SH-SY5Y (cell line): ENCODE measurements around the gene ARFGAP1.

Experiments
- GATA2 ChIP-seq: IDR thresholded peaks from 2 replicates; pipeline ENCODE4 v1.6.1; 2011; ENCODE audit warnings: mild to moderate bottlenecking, low read depth, low read length
- GATA3 ChIP-seq: IDR thresholded peaks from 2 replicates; pipeline ENCODE4 v1.6.1; 2011; ENCODE audit warnings: low read depth, mild to moderate bottlenecking, low read length, moderate library complexity

ARFGAP1 gene

DNA sequence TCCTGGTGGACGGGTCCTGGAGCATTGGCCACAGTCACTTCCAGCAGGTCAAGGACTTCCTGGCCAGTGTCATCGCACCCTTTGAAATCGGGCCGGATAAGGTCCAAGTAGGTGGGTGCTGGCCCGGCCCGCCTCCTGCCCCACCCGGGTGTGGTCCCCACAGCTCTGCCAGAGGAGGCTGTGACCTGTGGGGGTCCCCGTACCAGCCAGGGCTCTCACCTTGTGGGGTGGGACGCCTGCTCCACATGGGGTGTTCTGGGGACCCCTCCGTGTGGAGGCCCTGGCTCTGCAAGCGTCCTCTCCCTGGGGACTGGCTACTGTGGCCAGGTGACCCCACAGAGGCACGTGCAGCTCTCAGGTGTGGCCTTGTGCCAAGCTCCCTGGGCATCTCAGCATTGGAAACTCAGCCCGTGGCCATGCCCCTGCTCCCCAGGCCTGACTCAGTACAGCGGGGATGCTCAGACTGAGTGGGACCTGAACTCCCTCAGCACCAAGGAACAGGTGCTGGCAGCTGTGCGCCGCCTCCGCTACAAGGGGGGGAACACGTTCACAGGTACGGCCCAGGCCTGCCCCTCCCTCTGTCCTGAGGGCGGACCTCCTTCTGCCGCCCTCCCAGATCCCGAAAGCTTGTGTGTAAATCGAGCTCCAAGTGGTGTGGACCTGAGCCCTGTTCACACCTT lies 35.1 kb downstream of the ARFGAP1 start:
- TF ChIP-seq GATA2 (no peak), GATA3 (no peak)

DNA sequence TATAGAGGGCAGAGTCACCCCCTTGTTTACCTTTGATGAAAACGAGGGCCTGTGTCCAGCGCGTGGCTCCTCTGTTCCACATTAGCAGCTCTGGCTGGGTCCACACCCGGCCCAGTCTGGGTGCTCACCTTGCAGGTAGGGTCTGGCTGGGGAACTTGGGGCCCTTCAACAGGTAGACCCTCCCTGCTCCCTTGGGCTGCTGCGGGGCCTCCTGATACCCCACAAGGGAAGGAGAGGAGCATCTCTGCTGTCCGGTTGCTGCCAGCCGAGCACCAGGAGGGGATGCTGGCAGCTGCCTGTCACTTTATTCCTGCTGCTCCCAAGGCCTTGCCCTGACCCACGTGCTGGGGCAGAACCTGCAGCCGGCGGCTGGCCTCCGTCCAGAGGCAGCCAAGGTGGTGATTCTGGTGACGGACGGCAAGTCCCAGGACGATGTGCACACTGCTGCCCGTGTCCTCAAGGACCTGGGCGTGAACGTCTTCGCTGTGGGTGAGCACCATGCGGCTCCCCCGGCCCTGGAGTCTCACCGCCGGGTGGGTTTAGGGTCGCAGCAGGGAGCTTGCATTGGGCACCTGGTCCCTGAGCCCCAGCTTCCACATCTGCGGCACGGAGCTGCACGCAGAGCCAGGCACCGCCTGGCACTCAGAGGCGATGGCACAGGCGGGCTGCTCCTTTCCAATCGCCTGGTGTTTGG lies 35.8 kb downstream of the ARFGAP1 start:
- no peak for TF ChIP-seq GATA2
- no peak for TF ChIP-seq GATA3

DNA sequence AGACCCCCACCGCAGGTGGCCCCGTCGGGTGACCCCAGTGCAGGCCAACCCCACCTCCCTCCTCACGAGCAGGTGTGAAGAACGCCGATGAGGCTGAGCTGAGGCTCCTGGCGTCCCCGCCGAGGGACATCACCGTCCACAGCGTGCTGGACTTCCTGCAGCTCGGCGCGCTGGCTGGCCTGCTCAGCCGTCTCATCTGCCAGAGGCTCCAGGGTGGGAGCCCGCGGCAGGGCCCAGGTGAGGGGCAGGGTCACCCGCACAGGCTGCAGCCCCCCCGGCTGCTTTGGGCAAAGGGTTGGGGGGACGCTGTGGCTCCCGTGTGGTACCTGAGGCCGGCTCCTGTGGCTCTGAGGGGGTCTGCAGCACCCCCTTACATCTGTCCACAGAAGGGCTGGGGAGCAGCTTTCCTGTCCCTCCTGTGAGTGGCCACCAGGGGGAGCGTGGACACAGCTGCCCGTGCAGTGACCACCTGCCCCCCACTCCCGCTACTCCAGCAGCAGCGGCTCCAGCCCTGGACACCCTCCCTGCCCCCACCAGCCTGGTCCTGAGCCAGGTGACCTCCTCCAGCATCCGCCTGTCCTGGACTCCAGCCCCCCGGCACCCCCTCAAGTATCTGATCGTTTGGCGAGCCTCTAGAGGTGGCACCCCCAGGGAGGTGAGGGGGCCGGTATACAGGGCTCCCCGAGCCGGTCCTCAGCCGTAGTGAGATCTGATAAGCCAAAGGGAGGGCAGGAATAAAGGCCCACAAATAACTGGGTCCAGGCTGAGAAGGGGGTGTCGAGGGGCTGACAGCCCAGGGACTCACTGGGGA lies 36.9 kb downstream of the ARFGAP1 start:
- TF ChIP-seq GATA2 (no peak), GATA3 (no peak)

DNA sequence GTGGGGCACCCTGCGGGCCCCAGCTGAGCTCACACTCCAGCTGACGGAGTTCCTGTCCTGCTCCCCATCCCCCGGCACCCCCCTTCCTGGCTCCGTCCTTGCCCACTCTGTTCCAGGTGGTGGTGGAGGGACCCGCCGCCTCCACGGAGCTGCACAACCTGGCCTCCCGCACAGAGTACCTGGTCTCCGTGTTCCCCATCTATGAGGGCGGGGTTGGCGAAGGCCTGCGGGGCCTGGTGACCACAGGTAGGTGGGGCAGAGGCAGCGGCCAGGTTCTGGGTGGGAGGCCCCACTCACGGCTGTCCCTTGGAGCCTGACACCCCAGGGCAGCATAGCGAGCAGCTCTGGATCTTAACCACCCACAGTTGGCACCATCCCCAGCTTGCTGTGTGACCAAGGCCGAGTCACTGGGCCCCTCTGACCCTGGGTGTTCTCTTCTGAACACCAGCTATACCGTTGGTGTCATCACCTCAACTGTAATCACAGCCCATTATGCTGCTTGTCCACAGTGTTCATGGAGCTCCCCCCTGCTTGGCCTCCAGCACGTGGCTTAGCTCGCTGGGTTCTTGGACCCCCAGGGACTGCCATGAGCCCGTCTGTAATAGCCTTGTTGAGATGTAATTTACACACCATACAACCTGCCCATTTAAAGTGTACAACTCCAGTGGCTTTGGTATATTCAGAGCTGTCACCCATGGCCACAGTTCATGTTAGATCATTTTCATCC lies 37.8 kb downstream of the ARFGAP1 start:
- TF ChIP-seq GATA3 (no peak), GATA2 (no peak)

DNA sequence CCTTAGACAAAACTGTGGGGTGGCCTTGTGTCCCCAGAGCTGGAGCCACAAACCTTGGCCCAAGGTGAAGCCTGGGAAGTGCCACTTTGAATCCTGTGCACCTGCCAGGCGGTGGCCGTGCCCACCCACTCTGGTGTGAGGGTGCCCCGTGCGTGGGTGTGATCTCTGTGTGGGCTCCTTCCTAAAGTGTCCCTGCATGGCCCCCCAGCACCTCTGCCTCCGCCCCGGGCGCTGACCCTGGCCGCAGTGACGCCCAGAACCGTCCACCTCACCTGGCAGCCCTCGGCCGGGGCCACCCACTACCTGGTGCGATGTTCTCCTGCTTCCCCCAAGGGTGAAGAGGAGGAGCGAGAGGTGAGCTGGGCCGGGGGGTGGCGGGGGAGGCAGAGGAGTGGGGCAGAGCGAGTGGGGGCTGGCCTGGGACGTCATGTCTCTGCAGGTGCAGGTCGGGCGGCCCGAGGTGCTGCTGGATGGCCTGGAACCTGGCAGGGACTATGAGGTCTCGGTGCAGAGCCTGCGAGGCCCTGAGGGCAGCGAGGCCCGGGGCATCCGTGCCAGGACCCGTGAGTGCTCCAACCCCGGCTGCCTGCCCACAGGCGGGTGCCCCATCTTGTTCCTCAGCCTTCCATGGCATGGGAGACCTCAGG lies 38.7 kb downstream of the ARFGAP1 start:
- TF ChIP-seq GATA3 (no peak), GATA2 (no peak)

DNA sequence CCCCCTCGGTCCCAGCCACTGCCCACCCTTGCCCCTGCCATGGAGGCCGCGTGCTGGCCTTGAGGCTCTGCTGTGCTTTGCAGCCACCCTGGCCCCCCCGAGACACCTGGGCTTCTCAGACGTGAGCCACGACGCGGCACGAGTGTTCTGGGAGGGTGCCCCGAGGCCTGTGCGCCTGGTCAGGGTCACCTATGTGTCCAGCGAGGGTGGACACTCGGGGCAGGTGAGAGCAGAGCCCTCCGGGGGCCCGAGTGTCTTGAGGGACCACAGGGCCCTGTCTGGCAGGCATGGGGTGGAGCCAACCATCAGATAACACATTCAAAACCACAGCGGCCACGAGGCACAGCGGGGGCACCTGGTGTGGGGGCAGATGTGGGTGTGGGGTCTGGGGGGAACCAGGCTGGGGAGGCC lies 39.2 kb downstream of the ARFGAP1 start:
- TF ChIP-seq GATA3 (no peak), GATA2 (no peak)

DNA sequence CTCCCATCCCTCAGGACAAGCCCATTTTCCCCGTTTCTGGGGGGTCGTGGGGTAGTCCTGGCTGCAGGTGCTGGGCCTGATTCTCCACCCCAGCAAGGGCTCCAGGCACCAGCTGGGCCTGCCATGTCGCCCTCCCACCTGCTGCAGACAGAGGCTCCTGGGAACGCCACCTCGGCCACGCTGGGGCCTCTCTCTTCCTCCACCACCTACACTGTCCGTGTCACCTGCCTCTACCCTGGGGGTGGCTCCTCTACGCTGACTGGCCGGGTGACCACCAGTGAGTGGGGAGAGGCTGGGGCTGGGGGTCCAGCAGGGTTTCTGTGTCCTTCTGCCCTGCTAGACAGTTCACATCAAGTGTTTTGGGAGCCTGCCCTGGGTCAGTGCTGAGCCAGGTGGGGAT lies 39.7 kb downstream of the ARFGAP1 start:
- TF ChIP-seq GATA2 (no peak), GATA3 (no peak)

DNA sequence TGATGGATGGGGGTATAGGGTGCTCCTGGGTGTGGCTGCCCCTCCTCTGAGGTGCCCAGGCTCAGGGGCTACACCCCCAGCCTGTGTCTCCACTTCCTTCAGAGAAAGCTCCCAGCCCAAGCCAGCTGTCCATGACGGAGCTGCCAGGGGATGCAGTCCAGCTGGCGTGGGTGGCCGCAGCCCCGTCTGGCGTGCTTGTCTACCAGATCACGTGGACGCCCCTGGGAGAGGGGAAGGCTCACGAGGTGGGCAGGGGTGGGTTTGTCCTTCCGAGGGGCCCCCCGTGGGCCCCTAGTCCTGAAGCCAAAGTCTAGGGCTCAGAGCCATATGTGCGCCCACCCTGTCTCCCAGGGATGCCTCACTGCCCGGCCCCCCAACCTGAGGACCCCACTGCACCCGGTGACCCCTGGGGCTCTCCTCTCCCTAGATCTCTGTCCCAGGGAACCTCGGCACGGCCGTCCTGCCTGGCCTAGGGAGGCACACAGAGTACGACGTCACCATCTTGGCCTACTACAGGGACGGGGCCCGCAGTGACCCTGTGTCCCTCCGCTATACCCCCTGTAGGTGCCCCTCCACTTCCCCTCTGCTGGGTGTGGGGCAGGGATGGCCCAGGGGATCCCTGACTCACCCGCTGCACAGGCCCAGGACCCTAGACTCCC lies 40.2 kb downstream of the ARFGAP1 start:
- TF ChIP-seq GATA3: no peak
- no peak for TF ChIP-seq GATA2

DNA sequence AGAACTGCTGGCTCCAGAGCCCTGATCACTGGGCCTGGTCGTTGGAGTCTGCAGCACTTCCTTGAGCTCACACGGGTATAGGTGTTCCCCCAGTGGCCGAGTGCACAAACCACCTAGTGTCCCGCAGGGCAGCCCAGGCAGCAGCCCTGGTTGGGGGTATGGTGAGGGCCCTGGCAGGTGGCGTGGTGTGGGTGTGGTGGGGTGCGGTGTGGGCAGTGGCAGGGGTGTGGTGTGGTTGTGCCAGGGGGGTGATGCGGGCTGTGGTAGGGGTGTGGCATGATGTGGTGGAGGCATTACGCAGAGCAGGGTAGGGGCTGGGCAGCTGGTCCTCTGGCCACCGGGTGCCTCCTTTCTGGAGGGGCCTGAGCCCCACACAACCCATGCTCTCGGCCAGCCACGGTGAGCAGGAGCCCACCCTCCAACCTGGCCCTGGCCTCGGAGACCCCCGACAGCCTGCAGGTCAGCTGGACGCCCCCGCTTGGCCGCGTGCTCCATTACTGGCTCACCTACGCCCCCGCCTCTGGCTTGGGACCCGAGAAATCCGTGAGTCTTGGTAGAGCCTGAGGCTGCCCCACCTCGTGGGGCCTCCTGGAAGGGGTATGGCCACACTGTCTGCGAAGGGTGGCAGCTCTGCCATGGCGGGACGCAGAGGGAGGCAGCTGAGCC lies 40.9 kb downstream of the ARFGAP1 start:
- no peak for TF ChIP-seq GATA3

DNA sequence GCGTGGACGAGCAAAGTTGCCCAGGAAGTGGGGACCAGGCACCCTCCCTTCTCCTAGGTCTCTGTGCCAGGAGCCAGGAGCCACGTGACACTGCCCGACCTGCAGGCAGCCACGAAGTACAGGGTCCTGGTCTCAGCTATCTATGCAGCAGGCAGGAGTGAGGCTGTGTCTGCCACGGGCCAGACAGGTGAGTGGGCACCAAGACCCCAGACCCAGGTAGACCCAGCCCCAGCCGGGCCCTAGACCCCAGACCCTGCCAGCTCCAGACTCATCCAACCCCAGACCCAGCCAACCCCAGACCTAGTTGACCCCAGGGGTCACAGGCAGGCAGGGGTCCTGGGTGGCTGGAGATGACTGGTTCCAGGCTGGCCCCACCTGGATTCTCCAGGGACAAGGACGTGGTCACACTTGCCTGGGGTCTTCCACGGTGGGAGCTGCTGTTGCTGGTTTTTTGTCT lies 41.4 kb downstream of the ARFGAP1 start:
- TF ChIP-seq GATA2 (no peak), GATA3 (no peak)

DNA sequence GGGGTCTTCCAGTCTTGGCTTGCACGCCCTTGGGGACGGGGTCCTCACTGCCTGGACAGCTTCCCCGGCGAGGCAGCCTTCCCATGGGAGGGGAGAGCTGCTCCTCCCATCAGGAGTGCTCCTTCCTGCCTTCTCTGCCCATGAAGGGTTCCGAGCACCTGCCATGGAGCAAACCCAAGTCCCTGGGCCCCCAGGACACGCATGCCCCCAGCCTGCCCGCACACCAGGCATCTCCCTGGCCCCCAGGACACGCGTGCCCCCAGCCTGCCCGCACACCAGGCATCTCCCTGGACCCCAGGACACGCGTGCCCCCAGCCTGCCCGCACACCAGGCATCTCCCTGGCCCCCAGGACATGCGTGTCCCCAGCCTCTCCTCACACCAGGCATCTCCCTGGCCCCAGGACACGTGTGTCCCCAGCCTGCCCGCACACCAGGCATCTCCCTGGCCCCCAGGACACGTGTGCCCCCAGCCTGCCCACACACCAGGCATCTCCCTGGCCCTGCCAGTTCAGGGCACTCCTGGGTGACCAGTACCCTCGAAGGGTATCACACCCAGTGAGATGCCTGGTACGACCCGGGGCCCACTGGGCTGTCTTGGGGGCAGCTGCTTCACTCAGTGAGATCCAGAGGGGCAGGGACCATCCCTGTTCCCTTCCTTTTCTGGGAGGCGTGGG lies 42.1 kb downstream of the ARFGAP1 start:
- TF ChIP-seq GATA2 (no peak), GATA3 (no peak)

DNA sequence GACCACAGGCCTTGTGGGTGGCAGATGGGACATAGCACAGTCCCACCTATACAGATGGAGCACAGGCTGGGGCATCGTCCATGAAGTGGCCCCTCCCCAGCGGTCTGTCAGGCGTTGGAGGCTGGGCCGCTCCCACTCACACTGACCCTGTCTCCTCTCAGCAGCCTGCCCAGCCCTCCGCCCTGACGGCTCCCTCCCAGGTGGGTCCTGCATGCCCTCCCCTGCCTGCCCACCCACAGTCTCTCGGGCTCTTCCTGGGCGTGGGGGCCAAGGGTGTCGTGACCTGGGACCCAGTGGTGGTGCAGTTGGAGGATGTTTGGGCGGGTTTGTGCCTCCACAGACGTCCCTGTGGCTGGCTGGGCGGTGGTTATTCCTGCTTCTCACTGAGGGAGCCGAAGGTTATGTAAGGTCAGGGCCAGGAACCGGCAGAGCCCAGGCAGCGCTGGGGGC lies 42.7 kb downstream of the ARFGAP1 start:
- no peak for TF ChIP-seq GATA3
- TF ChIP-seq GATA2: no peak

DNA sequence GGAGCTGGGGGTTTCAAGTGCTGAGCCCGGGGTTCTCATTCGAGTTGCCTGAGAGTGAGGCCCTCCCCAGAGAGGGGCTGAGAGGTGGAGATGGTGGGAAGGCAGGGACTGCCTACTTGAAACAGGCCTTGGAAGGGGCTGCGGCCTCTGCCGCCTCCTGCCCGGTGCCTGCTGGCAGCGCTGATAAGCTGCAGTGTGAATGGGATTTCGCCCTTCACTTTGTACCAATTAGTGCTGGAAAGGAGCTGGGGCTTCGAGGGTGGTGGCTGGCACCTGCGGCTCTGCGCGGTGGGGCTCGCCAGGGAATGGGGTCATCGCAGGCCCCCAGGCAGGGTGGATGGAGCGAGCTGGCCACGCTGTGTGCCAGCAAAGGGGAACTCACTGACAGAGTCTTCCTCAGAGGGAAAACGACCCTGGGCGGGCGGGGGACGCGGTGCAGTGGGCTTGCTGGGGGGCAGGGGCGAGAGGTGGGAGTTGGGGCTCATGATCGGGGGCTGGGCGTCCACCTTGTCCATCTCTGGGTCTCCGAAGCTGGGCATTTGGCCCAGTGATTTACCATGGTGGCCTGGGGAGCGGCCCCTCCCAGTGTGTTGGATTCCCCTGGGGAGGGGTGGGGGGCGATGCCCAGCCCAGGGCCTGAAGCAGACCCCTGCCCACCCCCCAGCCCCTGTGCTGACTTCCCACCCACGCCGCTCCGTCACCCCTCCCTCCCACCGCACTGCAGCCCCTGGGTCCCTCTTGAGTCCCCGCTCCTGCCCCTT lies 43.3 kb downstream of the ARFGAP1 start:
- TF ChIP-seq GATA3 (no peak), GATA2 (no peak)
